GM12878 (cell line): ENCODE results near the gene RNASE9. TPM values are rescaled to one million over a fixed set of nuclear protein-coding genes. Genes with fewer than 3 reads are reported as not detected.

Experiments used
- ATAC-seq: fragments of 200-7000 bp; cut with Tn5 transposase; 3 replicates; pipeline ENCODE4 v1.9.1; 2020; ENCODE audit warnings: mild to moderate bottlenecking, moderate library complexity
- BruUV-seq: library from RNA; stranded (reverse); fragments of 400-500 nt; replicated peaks from 2 replicates; lab custom pipeline; 2021; lab: Mats Ljungman, UMichigan
- CTCF ChIA-PET: fragments of 300-600 bp; sonication (Branson Sonifier 250); formaldehyde crosslinking; extraction: SDS; loops from one replicate; lab custom pipeline; 2021; ENCODE audit warnings: inconsistent platforms; lab: Yijun Ruan, JAX
- POLR2A ChIA-PET: fragments of 350-600 bp; formaldehyde crosslinking; extraction: SDS; loops from one replicate; lab custom pipeline; 2021; ENCODE audit warnings: inconsistent platforms; lab: Charles Lee
- RAD21 ChIA-PET: fragments of 300-600 bp; sonication (Branson Sonifier 250); formaldehyde crosslinking; loops from one replicate; lab custom pipeline; 2023; ENCODE audit warnings: antibody characterized with exemption; ENCODE audit not compliant: unreplicated experiment; lab: Charles Lee
- SMC1A ChIA-PET: fragments of 300-600 bp; sonication (Branson Sonifier 250); formaldehyde crosslinking; loops from one replicate; lab custom pipeline; 2023; ENCODE audit not compliant: unreplicated experiment, uncharacterized antibody; lab: Charles Lee
- DNase-seq: peaks from one replicate; pipeline ENCODE4 v3.0.0-alpha.2; 2011; ENCODE audit warnings: low read depth, low spot score
- FAIRE-seq: peaks from 3 replicates; lab custom pipeline; 2011; peaks lifted over from hg19 to GRCh38; lab: Jason Lieb, UNC
- H2AFZ ChIP-seq: 2 replicates; pipeline ENCODE4 v1.6.0; 2011; ENCODE audit warnings: low read depth, low read length, control low read depth; ENCODE audit not compliant: control insufficient read depth
- H3K27ac ChIP-seq: 2 replicates; pipeline ENCODE4 v1.5.1; 2011; ENCODE audit warnings: control low read depth; ENCODE audit not compliant: control insufficient read depth, insufficient read depth
- H3K27me3 ChIP-seq, 2 experiments: replicated peaks in 1 of 2; 2 replicates each; pipeline versions ENCODE4 v1.6.0 to v1.6.1; 2011; ENCODE audit warnings: low read length in 1 of 2; ENCODE audit not compliant: control insufficient read depth in 2 of 2, insufficient read depth in 2 of 2
- H3K36me3 ChIP-seq, 2 experiments: 2 replicates each; pipeline ENCODE4 v1.5.1; 2011; ENCODE audit warnings: low read length in 1 of 2; ENCODE audit not compliant: control insufficient read depth in 2 of 2, insufficient read depth in 2 of 2
- H3K4me1 ChIP-seq: 2 replicates; pipeline ENCODE4 v1.6.1; 2011; ENCODE audit warnings: mild to moderate bottlenecking, low read length, moderate library complexity, mixed read lengths; ENCODE audit not compliant: control insufficient read depth, insufficient read depth
- H3K4me2 ChIP-seq: 2 replicates; pipeline ENCODE4 v1.6.0; 2011; ENCODE audit warnings: control low read depth; ENCODE audit not compliant: control insufficient read depth, insufficient read depth
- H3K4me3 ChIP-seq: fragments of 200-600 bp; sonication (generic); 2 replicates; pipeline ENCODE4 v1.5.1; 2016
- H3K79me2 ChIP-seq: 2 replicates; pipeline ENCODE4 v1.6.0; 2011; ENCODE audit warnings: low read length; ENCODE audit not compliant: control insufficient read depth, insufficient read depth
- H3K9ac ChIP-seq: 2 replicates; pipeline ENCODE4 v1.8.0; 2011; ENCODE audit warnings: low read length, control low read depth, mixed read lengths; ENCODE audit not compliant: control insufficient read depth, insufficient read depth
- H3K9me3 ChIP-seq: replicated peaks from 3 replicates; pipeline ENCODE4 v1.5.1; 2011; ENCODE audit warnings: mild to moderate bottlenecking, low read length; ENCODE audit not compliant: control insufficient read depth, insufficient read depth
- H4K20me1 ChIP-seq: 2 replicates; pipeline ENCODE4 v1.6.0; 2011; ENCODE audit not compliant: control insufficient read depth, insufficient read depth
- CHD4 ChIP-seq: fragments of 200-600 bp; sonication (generic); IDR thresholded peaks from 2 replicates; pipeline ENCODE4 v1.6.1; 2016; ENCODE audit warnings: mild to moderate bottlenecking
- NBN ChIP-seq: fragments of 450-650 bp; IDR thresholded peaks from 2 replicates; pipeline ENCODE4 v1.6.1; 2016
- NR2C2 ChIP-seq: IDR thresholded peaks from 2 replicates; pipeline ENCODE4 v1.6.1; 2011; ENCODE audit warnings: borderline replicate concordance, low read depth; ENCODE audit not compliant: control insufficient read depth, insufficient read length
- NR2F1 ChIP-seq: fragments of 450-650 bp; conservative IDR thresholded peaks from 2 replicates; pipeline ENCODE4 v1.6.1; 2017; ENCODE audit warnings: mild to moderate bottlenecking
- RBBP5 ChIP-seq: fragments of 200-600 bp; sonication (generic); conservative IDR thresholded peaks from 2 replicates; pipeline ENCODE4 v1.6.1; 2016
- SIN3A ChIP-seq: IDR thresholded peaks from 2 replicates; pipeline ENCODE4 v1.6.1; 2012; ENCODE audit warnings: low read depth, low read length, improper control_type of control experiment
- SREBF1 ChIP-seq: IDR thresholded peaks from 2 replicates; pipeline ENCODE4 v1.6.1; 2012; ENCODE audit warnings: mild to moderate bottlenecking, low read length
- TAF1 ChIP-seq: IDR thresholded peaks from 2 replicates; pipeline ENCODE4 v1.6.1; 2011; ENCODE audit warnings: mild to moderate bottlenecking, low read depth, low read length, borderline replicate concordance
- TARDBP ChIP-seq: IDR thresholded peaks from 2 replicates; pipeline ENCODE4 v1.6.1; 2016; ENCODE audit warnings: borderline replicate concordance
- YBX1 ChIP-seq: fragments of 450-650 bp; IDR thresholded peaks from 2 replicates; pipeline ENCODE4 v1.6.1; 2016; ENCODE audit warnings: antibody characterized with exemption
- ZBED1 ChIP-seq: IDR thresholded peaks from 2 replicates; pipeline ENCODE4 v1.6.1; 2016; ENCODE audit warnings: borderline replicate concordance
- ZBTB4 ChIP-seq: fragments of 450-650 bp; formaldehyde crosslinking; IDR thresholded peaks from 2 replicates; pipeline ENCODE4 v1.4.0; 2022; ENCODE audit warnings: mild to moderate bottlenecking, moderate library complexity
- ZSCAN29 ChIP-seq: fragments of 450-650 bp; IDR thresholded peaks from 2 replicates; pipeline ENCODE4 v1.6.1; 2017; ENCODE audit warnings: mild to moderate bottlenecking, moderate library complexity
- in situ Hi-C: fragments of 300-500 bp; cut with MboI; formaldehyde crosslinking; loops from 9 replicates; pipeline ENCODE4 v1.14.3; 2018; ENCODE audit warnings: mixed read lengths
- intact Hi-C: fragments of 100-400 bp; cut with micrococcal nuclease; formaldehyde crosslinking; loops from one replicate; pipeline ENCODE4 v1.14.2; 2022; ENCODE audit not compliant: unreplicated experiment
- polyA plus RNA-seq, 11 experiments: library from polyadenylated mRNA; depleted of rRNA in 4 of 11; unstranded in 6 of 11; stranded (reverse) in 5 of 11; fragments of >200 nt; fragmentation: Nextera tagmentation in 4 of 11; fragmentation: Illumina TruSeq in 1 of 11; extraction: Ambion mirVana in 4 of 11; extraction: Trizol in 1 of 11; gene quantifications; 1 replicate in 1 of 11; 2 replicates in 10 of 11; pipeline versions ENCODE4 v1.2.1 to v1.2.3, GENCODE V29; 2011 to 2016; ENCODE audit warnings: inconsistent platforms in 2 of 11, missing spikeins in 2 of 11, low read depth in 1 of 11
- total RNA-seq, 4 experiments: library from RNA; depleted of rRNA in 3 of 4; stranded (reverse); fragments of >200 nt in 3 of 4; fragmentation: Illumina TruSeq in 1 of 4; extraction: Trizol in 1 of 4; gene quantifications; 2 replicates each; pipeline versions ENCODE4 v1.2.1 to v1.2.3, GENCODE V29; 2013 to 2021
- TF ChIP-seq, protein P1 (sequence below): IDR thresholded peaks from 2 replicates; pipeline ENCODE4 v1.6.1; 2012; ENCODE audit warnings: low read length, inconsistent platforms
- TF ChIP-seq, protein P2 (sequence below): fragments of 450-650 bp; IDR thresholded peaks from 2 replicates; pipeline ENCODE4 v1.6.1; 2017; ENCODE audit warnings: mild to moderate bottlenecking, low read depth, inconsistent platforms; ENCODE audit not compliant: poor library complexity, severe bottlenecking
- TF ChIP-seq, protein P3 (sequence below): IDR thresholded peaks from 2 replicates; pipeline ENCODE4 v1.6.1; 2011; ENCODE audit warnings: low read depth, mild to moderate bottlenecking, low read length, moderate library complexity, borderline replicate concordance; ENCODE audit errors: extremely low read depth

Gene RNASE9
- total and polyA plus RNA-seq, 10 of the 15 experiments (the other 5 are each of a cell fraction or from before 2014, with no cell fraction given) = not detected

DNA sequence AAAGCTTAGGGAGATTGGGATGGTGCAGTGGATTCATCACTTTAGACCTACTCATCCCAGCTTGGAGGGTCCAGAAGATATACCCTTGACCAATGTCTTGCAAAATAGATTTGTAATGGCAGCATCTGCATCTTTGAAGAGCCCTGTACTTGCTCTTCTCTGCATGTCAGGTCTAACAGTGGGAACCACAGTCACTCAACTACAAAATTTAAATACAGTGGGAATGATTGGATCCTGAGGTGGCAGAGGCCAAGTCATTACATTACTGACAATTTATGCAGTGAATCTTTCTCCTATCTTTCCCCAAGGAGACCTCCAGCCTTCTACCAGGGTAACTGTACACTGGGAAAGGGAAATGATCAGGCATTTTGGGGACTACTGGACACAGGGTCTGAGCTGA lies 8.2 kb upstream of the RNASE9 start:
- in situ Hi-C loops = no loop called here
- ChIA-PET POLR2A (no interaction called here), CTCF (interaction anchor here (1.2 kb wide), 1 partner anchor 36 kb away, joined by 3 read pairs; no protein-coding TSS in a partner anchor), SMC1A (no interaction called here), RAD21 (no interaction called here)
- no peaks in the 10 kb centered on the region for H4K20me1 ChIP-seq
- no peak overlapping the region for H3K9ac ChIP-seq
- no TSS peak for BruUV-seq
- TF ChIP-seq NR2F1 (no peak), NR2C2 (no peak), YBX1 (no peak), TARDBP (no peak), RBBP5 (no peak), ZBTB4 (no peak), TAF1 (no peak), ZSCAN29 (no peak), NBN (no peak), SIN3A (no peak), ZBED1 (no peak), SREBF1 (no peak), CHD4 (no peak)
- TF ChIP-seq, protein P1, sequence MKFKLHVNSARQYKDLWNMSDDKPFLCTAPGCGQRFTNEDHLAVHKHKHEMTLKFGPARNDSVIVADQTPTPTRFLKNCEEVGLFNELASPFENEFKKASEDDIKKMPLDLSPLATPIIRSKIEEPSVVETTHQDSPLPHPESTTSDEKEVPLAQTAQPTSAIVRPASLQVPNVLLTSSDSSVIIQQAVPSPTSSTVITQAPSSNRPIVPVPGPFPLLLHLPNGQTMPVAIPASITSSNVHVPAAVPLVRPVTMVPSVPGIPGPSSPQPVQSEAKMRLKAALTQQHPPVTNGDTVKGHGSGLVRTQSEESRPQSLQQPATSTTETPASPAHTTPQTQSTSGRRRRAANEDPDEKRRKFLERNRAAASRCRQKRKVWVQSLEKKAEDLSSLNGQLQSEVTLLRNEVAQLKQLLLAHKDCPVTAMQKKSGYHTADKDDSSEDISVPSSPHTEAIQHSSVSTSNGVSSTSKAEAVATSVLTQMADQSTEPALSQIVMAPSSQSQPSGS = no peak
- TF ChIP-seq, protein P2, sequence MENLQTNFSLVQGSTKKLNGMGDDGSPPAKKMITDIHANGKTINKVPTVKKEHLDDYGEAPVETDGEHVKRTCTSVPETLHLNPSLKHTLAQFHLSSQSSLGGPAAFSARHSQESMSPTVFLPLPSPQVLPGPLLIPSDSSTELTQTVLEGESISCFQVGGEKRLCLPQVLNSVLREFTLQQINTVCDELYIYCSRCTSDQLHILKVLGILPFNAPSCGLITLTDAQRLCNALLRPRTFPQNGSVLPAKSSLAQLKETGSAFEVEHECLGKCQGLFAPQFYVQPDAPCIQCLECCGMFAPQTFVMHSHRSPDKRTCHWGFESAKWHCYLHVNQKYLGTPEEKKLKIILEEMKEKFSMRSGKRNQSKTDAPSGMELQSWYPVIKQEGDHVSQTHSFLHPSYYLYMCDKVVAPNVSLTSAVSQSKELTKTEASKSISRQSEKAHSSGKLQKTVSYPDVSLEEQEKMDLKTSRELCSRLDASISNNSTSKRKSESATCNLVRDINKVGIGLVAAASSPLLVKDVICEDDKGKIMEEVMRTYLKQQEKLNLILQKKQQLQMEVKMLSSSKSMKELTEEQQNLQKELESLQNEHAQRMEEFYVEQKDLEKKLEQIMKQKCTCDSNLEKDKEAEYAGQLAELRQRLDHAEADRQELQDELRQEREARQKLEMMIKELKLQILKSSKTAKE = no peak
- TF ChIP-seq, protein P3, sequence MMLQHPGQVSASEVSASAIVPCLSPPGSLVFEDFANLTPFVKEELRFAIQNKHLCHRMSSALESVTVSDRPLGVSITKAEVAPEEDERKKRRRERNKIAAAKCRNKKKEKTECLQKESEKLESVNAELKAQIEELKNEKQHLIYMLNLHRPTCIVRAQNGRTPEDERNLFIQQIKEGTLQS = no peak
- H3K9me3 ChIP-seq = no peaks in the 10 kb centered on the region; the same call in 1 of the 3 replicates
- H3K27me3 ChIP-seq = no peaks in the 10 kb centered on the region
- H3K36me3 ChIP-seq = no peaks in the 10 kb centered on the region
- no peak overlapping the region for H3K4me2 ChIP-seq
- H3K4me1 ChIP-seq = no peaks in the 10 kb centered on the region
- FAIRE-seq = no peak
- intact Hi-C loops = no loop called here
- no peak for ATAC-seq
- H3K79me2 ChIP-seq = no peaks in the 10 kb centered on the region
- H2AFZ ChIP-seq = no peak overlapping the region
- H3K4me3 ChIP-seq = no peak overlapping the region
- no peak for DNase-seq
- H3K27ac ChIP-seq = no peak overlapping the region
